ENCODE measurements around the gene AIF1.

Gene AIF1

DNA sequence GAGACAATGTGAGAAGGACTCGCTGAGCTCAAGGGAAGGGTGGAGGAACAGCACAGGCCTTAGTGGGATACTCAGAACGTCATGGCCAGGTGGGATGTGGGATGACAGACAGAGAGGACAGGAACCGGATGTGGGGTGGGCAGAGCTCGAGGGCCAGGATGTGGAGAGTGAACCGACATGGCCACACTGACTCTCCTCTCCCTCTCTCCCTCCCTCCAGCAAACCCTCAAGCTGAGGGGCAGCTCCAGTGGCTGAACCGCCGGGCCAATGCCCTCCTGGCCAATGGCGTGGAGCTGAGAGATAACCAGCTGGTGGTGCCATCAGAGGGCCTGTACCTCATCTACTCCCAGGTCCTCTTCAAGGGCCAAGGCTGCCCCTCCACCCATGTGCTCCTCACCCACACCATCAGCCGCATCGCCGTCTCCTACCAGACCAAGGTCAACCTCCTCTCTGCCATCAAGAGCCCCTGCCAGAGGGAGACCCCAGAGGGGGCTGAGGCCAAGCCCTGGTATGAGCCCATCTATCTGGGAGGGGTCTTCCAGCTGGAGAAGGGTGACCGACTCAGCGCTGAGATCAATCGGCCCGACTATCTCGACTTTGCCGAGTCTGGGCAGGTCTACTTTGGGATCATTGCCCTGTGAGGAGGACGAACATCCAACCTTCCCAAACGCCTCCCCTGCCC lies 38.0 kb upstream of the AIF1 start:
- peak in 1 of 2 donors; percentile 34 for DNase-seq (ENCODE audit: low spot score in 2 of 2)
- ATAC-seq (replicated peaks; ENCODE audit: extremely low read depth, poor library complexity, severe bottlenecking): peak; percentile 10

DNA sequence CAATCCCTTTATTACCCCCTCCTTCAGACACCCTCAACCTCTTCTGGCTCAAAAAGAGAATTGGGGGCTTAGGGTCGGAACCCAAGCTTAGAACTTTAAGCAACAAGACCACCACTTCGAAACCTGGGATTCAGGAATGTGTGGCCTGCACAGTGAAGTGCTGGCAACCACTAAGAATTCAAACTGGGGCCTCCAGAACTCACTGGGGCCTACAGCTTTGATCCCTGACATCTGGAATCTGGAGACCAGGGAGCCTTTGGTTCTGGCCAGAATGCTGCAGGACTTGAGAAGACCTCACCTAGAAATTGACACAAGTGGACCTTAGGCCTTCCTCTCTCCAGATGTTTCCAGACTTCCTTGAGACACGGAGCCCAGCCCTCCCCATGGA lies 37.5 kb upstream of the AIF1 start:
- DNase-seq (ENCODE audit: low spot score in 2 of 2) (no peak), ATAC-seq (replicated peaks; ENCODE audit: extremely low read depth, poor library complexity, severe bottlenecking) (no peak)
- peak overlapping the region; percentile 99 for H3K27ac Mint-ChIP-seq (ENCODE audit: low read depth)
- peaks cover 94% of the 10 kb centered on the region for H3K4me1 Mint-ChIP-seq
- H3K36me3 Mint-ChIP-seq (ENCODE audit: insufficient read depth): peaks cover 44% of the 10 kb centered on the region
- no peaks in the 10 kb centered on the region for H3K27me3 Mint-ChIP-seq
- no peaks in the 10 kb centered on the region for H3K9me3 Mint-ChIP-seq
- peak overlapping the region; percentile 91 for H3K4me3 Mint-ChIP-seq

More for the DNA sequence above, 38.0 kb upstream of the AIF1 start:
- H3K4me3 Mint-ChIP-seq: peak overlapping the region; percentile 91
- H3K27me3 Mint-ChIP-seq: no peaks in the 10 kb centered on the region
- no peaks in the 10 kb centered on the region for H3K9me3 Mint-ChIP-seq
- peak overlapping the region; percentile 99 for H3K27ac Mint-ChIP-seq (ENCODE audit: low read depth)
- H3K4me1 Mint-ChIP-seq: peaks cover 94% of the 10 kb centered on the region
- H3K36me3 Mint-ChIP-seq (ENCODE audit: insufficient read depth): peaks cover 49% of the 10 kb centered on the region

DNA sequence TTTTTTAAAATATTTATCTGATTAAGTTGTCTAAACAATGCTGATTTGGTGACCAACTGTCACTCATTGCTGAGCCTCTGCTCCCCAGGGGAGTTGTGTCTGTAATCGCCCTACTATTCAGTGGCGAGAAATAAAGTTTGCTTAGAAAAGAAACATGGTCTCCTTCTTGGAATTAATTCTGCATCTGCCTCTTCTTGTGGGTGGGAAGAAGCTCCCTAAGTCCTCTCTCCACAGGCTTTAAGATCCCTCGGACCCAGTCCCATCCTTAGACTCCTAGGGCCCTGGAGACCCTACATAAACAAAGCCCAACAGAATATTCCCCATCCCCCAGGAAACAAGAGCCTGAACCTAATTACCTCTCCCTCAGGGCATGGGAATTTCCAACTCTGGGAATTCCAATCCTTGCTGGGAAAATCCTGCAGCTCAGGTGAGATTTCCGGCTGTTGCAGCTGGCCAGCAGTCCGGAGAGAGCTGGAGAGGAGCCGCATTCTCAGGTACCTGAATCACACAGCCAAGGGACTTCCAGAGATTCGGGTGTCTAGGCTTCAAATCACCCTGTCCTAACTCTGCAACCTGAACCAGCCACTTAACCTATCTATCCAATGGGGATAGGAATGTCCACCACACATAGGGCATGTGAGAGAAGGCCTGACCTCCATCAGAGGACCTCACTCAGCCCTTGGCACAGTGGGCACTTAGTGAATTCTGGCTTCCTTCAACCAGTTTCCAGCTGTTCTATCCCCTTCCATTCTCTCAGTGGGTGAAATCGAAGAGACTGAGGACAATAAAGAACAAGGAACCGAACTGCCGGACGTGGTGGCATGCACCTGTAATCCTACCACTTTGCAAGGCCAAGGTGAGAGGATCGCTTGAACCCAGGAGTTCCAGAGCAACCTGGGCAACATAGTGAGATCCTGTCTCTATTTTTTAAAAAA lies 36.6 kb upstream of the AIF1 start:
- Mint-ChIP-seq H3K4me1 (peaks cover 92% of the 10 kb centered on the region), H3K36me3 (ENCODE audit: insufficient read depth) (peaks cover 38% of the 10 kb centered on the region)

DNA sequence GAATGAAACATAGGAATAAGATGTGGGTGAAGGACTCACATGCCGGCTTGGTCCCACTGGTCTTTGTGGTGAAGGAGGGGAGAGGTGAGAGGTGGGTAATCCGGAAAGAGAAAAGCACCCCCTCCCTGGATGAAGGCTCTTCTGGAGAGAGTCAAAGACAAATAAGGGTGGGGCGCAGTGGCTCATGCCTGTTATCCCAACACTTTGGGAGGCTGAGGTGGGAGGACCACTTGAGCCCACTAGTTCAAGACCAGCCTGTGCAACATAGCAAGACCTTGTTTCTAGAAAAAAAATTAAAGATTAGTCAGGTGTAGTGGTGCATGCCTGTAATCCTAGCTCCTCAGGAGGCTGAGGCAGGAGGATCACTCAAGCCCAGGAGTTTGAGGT lies 35.9 kb upstream of the AIF1 start:
- ATAC-seq (replicated peaks; ENCODE audit: extremely low read depth, poor library complexity, severe bottlenecking) (no peak), DNase-seq (ENCODE audit: low spot score in 2 of 2) (no peak)
- no peaks in the 10 kb centered on the region for H3K27me3 Mint-ChIP-seq
- peaks cover 38% of the 10 kb centered on the region for H3K36me3 Mint-ChIP-seq (ENCODE audit: insufficient read depth)
- peak overlapping the region; percentile 97 for H3K27ac Mint-ChIP-seq (ENCODE audit: low read depth)
- H3K4me3 Mint-ChIP-seq: peak overlapping the region; percentile 91
- H3K9me3 Mint-ChIP-seq: no peaks in the 10 kb centered on the region
- H3K4me1 Mint-ChIP-seq: peaks cover 85% of the 10 kb centered on the region

More for the DNA sequence above, 36.6 kb upstream of the AIF1 start:
- H3K9me3 Mint-ChIP-seq: no peaks in the 10 kb centered on the region
- H3K4me3 Mint-ChIP-seq: peak overlapping the region; percentile 91
- ATAC-seq (replicated peaks; ENCODE audit: extremely low read depth, poor library complexity, severe bottlenecking): no peak
- peak overlapping the region; percentile 97 for H3K27ac Mint-ChIP-seq (ENCODE audit: low read depth)
- H3K27me3 Mint-ChIP-seq: no peaks in the 10 kb centered on the region
- DNase-seq (ENCODE audit: low spot score in 2 of 2): no peak

DNA sequence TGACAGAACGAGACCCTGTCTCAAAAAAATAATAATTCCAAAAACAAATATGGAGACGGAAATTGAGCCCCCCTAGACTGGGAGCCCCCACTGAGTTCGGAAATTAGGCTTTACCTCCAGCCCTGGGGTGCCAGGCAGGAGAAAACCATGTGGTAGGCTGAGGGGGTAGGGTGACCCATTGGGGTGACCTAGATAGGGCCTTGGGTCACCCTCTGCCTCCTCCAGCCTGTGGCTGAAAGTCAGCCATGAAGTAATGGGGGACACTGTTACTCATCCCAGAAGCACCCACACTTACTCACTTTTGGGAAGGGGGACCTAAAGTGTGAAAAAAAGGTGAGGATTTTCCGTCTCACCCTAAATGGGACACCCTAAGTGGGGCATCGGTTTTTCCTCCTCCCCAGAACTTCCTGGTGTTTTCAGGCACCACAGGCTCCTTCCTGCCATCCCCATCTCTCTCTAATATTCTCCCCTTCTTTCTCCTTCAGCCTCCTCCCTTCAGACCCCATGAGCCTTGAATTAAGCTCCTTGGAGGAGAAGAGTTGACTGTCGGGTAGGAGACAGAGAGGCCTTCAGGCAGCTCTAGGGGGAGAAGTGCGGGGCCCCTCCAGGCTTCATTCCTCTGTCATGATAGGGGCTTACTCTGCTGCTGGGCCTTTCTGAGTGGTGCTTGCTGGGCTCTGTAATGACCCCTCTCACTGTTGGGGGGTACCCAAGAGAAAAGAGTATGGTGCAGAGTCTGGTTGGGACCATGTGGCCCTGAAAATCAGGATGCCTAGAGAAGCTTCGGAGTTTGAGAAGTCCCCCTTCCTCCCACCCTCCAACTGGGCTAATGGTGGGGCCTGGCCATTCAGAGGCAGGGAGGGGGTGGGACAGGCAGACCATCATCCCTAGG lies 35.2 kb upstream of the AIF1 start:
- DNase-seq (ENCODE audit: low spot score in 2 of 2) (no peak), ATAC-seq (replicated peaks; ENCODE audit: extremely low read depth, poor library complexity, severe bottlenecking) (no peak)
- Mint-ChIP-seq H3K36me3 (ENCODE audit: insufficient read depth) (peaks cover 38% of the 10 kb centered on the region), H3K9me3 (no peaks in the 10 kb centered on the region), H3K4me1 (peaks cover 81% of the 10 kb centered on the region), H3K4me3 (peak overlapping the region; percentile 91), H3K27ac (ENCODE audit: low read depth) (peak overlapping the region; percentile 97), H3K27me3 (no peaks in the 10 kb centered on the region)

DNA sequence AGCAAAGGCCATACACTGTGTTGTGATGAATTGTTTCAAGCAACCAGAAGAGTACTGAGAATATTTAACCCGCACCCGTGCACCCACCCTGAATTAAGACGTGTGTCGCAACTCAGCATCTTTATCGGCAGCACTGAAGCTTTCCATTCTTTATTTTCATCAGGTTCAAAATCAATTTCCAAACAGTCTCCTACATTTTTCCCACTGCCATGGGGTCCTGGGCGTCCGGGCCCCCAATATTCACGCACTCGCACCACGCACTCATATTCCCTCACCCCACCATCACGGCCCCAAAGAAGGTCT lies 34.6 kb upstream of the AIF1 start:
- ATAC-seq (replicated peaks; ENCODE audit: extremely low read depth, poor library complexity, severe bottlenecking) (no peak), DNase-seq (ENCODE audit: low spot score in 2 of 2) (no peak)
- H3K9me3 Mint-ChIP-seq: no peaks in the 10 kb centered on the region
- peak overlapping the region; percentile 91 for H3K4me3 Mint-ChIP-seq
- peaks cover 81% of the 10 kb centered on the region for H3K4me1 Mint-ChIP-seq
- peak overlapping the region; percentile 97 for H3K27ac Mint-ChIP-seq (ENCODE audit: low read depth)
- no peaks in the 10 kb centered on the region for H3K27me3 Mint-ChIP-seq
- peaks cover 35% of the 10 kb centered on the region for H3K36me3 Mint-ChIP-seq (ENCODE audit: insufficient read depth)

DNA sequence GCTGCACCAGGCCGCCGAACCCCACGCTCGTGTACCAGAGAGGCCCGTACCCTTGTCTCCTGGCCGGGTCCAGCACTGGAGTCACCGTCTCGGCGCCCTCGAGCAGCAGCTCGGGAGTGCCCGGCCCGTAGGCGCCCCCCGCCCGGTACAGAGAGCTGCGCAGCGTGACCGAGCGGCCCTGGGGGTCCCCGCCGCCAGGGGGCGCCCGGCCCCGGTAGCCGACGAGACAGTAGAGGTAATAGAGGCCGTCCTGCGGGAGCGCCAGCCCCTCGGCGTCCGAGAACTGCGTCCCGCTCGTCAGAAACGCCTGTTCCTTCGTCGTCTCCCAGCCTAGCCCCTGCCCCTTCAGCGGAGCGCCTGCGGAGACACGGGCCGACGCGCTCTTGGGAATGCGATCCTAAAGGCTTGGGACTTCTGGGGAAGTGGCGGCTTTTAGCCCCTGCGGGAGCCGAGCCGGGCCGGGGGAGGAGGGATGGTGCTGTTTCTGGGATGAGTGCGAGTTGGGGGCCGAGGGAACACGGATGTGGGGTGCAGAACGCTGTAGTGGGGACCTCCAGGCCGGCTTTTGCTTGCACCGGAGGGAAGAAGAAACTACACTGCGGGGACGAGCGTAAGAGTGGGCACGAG lies 34.1 kb upstream of the AIF1 start:
- ATAC-seq (replicated peaks; ENCODE audit: extremely low read depth, poor library complexity, severe bottlenecking) (peak; percentile 84), DNase-seq (ENCODE audit: low spot score in 2 of 2) (peak; percentile 79 to 89)
- Mint-ChIP-seq H3K27ac (ENCODE audit: low read depth) (peak overlapping the region; percentile 97), H3K4me1 (peaks cover 81% of the 10 kb centered on the region), H3K9me3 (no peaks in the 10 kb centered on the region), H3K36me3 (ENCODE audit: insufficient read depth) (peaks cover 32% of the 10 kb centered on the region), H3K4me3 (peak overlapping the region; percentile 91), H3K27me3 (no peaks in the 10 kb centered on the region)

DNA sequence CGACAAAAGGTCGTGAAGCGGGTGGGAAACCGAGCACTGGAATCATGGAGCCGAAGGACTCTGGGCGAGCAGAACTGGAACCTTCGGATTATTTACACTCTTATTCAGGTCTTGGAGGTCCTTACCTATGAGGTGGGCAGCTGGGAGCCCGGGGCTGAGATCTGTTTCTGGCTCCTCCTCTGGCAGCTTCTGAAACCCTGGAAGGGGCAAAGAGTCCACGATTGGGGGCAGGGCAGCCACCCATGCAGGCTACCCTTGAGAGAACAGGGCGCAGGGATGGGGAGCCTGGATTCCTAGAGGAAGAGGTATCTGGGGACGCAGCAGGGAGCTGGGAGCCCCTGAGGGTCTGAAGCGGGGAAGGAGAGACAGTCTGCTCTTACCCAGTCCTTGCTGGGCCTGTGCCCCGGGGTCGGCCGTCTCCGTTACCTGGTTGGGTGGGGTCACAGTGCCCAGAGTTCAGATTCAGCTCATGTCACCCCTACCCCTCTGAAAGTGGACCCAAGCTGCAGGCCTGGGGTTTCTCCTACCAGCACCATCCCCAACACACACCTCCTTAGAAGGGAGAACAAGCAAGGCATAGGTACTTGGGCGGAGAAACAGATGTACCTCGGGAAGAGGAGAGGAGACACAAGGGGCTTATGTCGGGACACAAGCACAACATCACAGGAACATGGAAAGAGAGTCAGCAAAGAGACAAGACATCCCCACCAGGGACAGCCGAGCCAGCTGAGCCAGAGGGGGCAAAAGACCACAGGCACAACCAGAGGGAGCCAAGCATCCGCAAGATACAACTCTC lies 33.4 kb upstream of the AIF1 start:
- no peak for DNase-seq (ENCODE audit: low spot score in 2 of 2)
- Mint-ChIP-seq H3K4me1 (peaks cover 81% of the 10 kb centered on the region), H3K4me3 (peak overlapping the region; percentile 91), H3K27ac (ENCODE audit: low read depth) (peak overlapping the region; percentile 97), H3K27me3 (no peaks in the 10 kb centered on the region), H3K36me3 (ENCODE audit: insufficient read depth) (peaks cover 26% of the 10 kb centered on the region), H3K9me3 (no peaks in the 10 kb centered on the region)
- ATAC-seq (replicated peaks; ENCODE audit: extremely low read depth, poor library complexity, severe bottlenecking): no peak

DNA sequence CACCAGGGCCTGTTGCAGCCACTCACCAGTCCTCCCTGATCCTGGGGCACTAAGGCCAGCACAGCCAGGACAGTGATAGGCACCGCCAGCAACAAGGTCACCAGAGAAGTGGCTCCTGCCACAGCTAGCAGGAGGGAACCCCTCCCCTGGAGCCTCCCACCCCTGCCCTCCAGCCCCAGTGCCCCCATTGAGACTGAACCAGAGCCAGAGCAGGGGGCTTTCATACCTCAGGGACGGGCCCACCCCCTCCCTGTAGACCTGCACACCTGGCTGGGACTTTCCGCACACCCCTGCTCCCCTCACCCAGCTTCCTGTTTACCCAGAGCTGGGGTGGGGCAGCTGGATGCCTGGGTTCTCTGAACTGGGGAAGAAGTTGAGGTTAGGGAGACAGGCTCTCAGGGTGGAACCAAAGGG lies 32.8 kb upstream of the AIF1 start, which contains the start of gene LTB:
Gene LTB, minus strand, starts transcription at position 195 of the 414 bp plus-strand sequence. Its CDS starts 7 bp downstream, at position 188.
- peaks cover 23% of the 10 kb centered on the region for H3K36me3 Mint-ChIP-seq (ENCODE audit: insufficient read depth)
- H3K9me3 Mint-ChIP-seq: no peaks in the 10 kb centered on the region
- H3K4me1 Mint-ChIP-seq: peaks cover 81% of the 10 kb centered on the region
- peak within 1 kb of the TSS; percentile 97 for H3K27ac Mint-ChIP-seq (ENCODE audit: low read depth)
- H3K27me3 Mint-ChIP-seq: no peaks in the 10 kb centered on the region
- ATAC-seq (replicated peaks; ENCODE audit: extremely low read depth, poor library complexity, severe bottlenecking) (no peak), DNase-seq (ENCODE audit: low spot score in 2 of 2) (no peak)
- peak within 1 kb of the TSS; percentile 91 for H3K4me3 Mint-ChIP-seq

DNA sequence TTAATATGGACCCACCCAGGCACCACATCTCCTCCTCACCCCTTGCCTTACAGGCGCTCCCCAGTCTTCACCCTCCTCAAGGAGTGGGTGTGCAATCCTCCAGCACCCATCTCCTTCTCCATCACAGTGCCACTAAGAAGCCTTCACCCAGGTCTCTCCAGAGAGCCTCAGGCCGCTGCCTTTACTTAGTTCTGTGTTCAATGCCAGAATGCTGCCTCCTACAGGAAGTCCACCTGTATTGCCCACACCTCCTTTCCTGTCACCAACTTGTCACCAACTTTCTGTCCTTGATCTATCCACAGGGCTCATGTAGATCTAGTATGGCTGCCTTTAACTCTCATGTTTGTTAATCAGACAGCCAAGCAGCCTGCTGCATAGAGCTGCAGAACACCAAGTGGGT lies 29.5 kb upstream of the AIF1 start:
- Mint-ChIP-seq H3K4me3 (peak overlapping the region; percentile 62), H3K36me3 (ENCODE audit: insufficient read depth) (peaks cover 13% of the 10 kb centered on the region), H3K27me3 (no peaks in the 10 kb centered on the region), H3K9me3 (no peaks in the 10 kb centered on the region), H3K27ac (ENCODE audit: low read depth) (peak overlapping the region; percentile 87), H3K4me1 (peaks cover 76% of the 10 kb centered on the region)
- ATAC-seq (replicated peaks; ENCODE audit: extremely low read depth, poor library complexity, severe bottlenecking) (no peak), DNase-seq (ENCODE audit: low spot score in 2 of 2) (peak in 1 of 2 donors; percentile 36)

DNA sequence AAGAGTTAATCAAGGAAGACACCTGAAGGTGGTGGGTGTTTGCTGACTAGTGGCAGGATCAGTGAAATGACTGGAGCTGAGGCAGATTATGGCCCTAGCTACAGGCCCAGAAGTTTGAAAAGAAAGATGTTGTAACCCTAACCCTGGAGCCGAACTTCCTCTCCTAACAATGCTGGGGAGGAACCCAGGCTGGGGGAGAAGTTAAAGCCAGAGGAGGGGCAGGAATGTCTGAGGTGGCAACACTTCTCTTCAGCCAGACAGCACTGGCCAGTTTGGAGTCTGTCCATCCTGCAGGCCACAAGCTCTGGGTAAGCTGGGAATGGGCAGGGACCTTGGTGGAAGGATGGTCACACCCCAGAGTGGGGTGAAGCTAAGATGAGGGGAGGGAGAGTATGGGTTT lies 29.0 kb upstream of the AIF1 start, which contains the start of gene LST1:
Gene LST1, plus strand, starts transcription at position 270 of the 400 bp plus-strand sequence. CDS start 1,023 bp downstream, outside the sequence.
- ATAC-seq (replicated peaks; ENCODE audit: extremely low read depth, poor library complexity, severe bottlenecking) (no peak), DNase-seq (ENCODE audit: low spot score in 2 of 2) (no peak)
- Mint-ChIP-seq H3K27ac (ENCODE audit: low read depth) (peak within 1 kb of the TSS; percentile 87), H3K4me3 (peak within 1 kb of the TSS; percentile 62), H3K4me1 (peaks cover 74% of the 10 kb centered on the region), H3K9me3 (no peaks in the 10 kb centered on the region), H3K27me3 (no peaks in the 10 kb centered on the region), H3K36me3 (ENCODE audit: insufficient read depth) (peaks cover 11% of the 10 kb centered on the region)

All from central memory CD8-positive, alpha-beta T cell (primary cell).